Measurements from ENCODE around the gene HOXB2.
"Not testable (repeated sequence)": the region's sequence is repeated elsewhere in the genome, so short reads cannot be mapped to it uniquely, and the experiment has no call there.

GRCh38 chr17:48535793-48536559, 8.9 kb downstream of the HOXB2 start:
- TF ChIP-seq, protein P1, sequence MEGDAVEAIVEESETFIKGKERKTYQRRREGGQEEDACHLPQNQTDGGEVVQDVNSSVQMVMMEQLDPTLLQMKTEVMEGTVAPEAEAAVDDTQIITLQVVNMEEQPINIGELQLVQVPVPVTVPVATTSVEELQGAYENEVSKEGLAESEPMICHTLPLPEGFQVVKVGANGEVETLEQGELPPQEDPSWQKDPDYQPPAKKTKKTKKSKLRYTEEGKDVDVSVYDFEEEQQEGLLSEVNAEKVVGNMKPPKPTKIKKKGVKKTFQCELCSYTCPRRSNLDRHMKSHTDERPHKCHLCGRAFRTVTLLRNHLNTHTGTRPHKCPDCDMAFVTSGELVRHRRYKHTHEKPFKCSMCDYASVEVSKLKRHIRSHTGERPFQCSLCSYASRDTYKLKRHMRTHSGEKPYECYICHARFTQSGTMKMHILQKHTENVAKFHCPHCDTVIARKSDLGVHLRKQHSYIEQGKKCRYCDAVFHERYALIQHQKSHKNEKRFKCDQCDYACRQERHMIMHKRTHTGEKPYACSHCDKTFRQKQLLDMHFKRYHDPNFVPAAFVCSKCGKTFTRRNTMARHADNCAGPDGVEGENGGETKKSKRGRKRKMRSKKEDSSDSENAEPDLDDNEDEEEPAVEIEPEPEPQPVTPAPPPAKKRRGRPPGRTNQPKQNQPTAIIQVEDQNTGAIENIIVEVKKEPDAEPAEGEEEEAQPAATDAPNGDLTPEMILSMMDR (conservative IDR thresholded peaks at IDR 0.05; ENCODE audit: low read length): not testable (repeated sequence)
- not testable (repeated sequence) for TF ChIP-seq EZH2phosphoT487 (IDR thresholded peaks at IDR 0.05; ENCODE audit: borderline replicate concordance)
